HG03565 (cell line): ENCODE data around the gene AMHR2.
A peak's percentile ranks its signal among the peaks of the same experiment; 100 is the strongest.
"Not testable (repeated sequence)": the region's sequence is repeated elsewhere in the genome, so short reads cannot be mapped to it uniquely, and the experiment has no call there.

ENCODE experiments used
- ATAC-seq: cut with Tn5 transposase; IDR thresholded peaks from one replicate; pipeline ENCODE4 v1.9.1; 2021; ENCODE audit warnings: mild to moderate bottlenecking, moderate library complexity; ENCODE audit not compliant: unreplicated experiment

The AMHR2 gene

DNA sequence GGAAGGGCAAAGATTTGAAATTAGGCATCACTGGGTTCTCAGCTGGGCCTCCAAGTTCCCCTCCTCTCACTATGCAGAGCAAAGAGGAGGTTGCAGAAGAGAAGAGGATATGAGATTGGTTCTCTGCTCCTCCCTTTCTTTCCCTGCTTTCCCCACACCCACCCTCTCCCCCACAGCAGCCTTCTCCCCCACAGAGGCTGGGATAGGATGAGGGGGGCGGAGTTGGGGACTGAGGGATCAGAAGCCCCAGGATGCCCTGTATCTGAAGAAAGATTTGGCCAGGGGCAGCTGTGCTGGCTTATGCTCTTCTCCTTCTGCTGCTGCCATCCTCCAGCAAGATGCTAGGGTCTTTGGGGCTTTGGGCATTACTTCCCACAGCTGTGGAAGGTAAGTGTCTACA, at the start of gene AMHR2:
AMHR2 (plus strand) TSS at position 259 of the 400 bp plus-strand sequence; CDS start at position 339, 80 bp downstream.
- no peak for ATAC-seq

DNA sequence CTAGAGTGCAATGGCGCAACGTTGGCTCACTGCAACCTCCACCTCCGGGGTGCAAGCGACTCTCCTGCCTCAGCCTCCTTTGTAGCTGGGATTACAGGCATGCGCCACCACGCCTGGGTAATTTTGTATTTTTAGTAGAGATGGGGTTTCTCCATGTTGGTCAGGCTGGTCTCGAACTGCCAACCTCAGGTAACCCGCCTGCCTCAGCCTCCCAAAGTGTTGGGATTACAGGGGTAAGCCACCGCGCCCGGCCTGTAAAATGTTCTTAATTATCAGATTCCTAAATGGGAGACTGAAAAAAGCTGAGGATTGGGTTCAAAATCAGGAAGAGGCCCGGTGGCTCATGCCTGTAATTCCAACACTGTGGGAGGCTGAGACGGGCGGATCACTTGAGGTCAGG, 49.4 kb upstream of the AMHR2 start:
- ATAC-seq = not testable (repeated sequence)

DNA sequence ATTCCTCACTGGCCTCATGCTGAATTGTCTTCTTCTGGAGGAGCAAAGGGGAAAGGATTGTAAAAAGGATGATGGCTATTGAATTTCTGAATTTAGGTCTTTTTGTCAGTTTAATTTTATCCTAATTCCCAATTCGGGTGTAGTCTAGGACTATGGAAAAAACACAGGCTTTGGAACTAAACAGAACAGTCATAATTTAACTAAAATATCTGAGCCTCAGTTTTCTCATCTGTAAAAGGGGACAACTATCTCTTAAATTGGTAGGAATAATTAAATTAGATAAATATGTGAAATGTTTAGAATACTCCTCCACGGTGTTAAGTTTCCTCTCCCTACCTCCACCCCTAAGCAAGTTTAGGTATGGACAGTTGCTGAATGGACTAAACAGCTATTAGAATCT, 46.9 kb upstream of the AMHR2 start:
- ATAC-seq = no peak

DNA sequence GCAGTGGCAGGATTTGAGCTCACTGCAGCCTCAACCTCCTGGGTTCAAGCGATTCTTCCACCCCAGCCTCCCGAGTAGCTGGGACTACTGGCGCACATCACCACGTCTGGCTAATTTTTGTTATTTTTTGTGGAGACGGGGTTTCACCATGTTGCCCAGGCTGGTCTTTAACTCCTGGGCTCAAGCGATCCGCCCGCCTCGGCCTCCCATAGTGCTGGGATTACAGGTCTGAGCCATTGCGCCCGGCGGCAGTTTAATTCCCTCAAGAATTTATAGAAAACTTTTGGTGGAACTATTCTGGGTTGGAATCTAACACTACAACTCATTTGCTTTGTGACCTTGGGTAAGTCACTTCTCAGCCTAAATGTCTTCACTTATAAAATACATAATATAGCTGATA, 45.4 kb upstream of the AMHR2 start:
- ATAC-seq = no peak

DNA sequence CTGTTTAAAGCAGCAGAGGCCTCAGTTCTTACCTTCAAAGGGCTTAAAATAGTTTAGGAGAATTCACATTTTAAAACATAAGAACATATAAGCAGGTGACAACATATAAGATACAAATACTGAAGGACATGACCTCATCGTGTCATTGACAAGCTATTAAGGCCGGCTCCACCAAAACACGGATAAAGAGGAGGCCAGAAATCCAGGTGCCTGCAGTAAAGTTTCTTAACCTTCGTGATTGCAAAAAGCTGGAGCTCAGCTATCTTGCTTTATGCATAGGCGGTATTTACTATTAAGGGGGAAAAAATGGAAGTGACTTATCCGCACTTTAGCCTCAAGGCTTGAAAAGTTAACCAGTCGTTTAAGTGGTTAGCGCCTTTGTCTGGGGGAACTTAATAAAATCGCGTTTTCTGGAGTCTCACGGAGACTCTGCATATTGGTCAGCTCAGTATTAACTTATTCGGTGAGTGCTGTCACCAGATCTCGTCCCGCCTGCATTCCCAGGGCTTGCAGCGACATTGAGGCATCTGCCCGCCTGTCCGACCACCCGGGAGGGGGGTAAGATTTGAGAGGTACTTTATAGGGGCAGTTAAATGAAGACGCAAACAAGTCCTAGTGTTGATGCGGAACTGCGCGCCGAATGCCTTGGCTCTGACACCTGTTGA, 44.8 kb upstream of the AMHR2 start:
- ATAC-seq = no peak

DNA sequence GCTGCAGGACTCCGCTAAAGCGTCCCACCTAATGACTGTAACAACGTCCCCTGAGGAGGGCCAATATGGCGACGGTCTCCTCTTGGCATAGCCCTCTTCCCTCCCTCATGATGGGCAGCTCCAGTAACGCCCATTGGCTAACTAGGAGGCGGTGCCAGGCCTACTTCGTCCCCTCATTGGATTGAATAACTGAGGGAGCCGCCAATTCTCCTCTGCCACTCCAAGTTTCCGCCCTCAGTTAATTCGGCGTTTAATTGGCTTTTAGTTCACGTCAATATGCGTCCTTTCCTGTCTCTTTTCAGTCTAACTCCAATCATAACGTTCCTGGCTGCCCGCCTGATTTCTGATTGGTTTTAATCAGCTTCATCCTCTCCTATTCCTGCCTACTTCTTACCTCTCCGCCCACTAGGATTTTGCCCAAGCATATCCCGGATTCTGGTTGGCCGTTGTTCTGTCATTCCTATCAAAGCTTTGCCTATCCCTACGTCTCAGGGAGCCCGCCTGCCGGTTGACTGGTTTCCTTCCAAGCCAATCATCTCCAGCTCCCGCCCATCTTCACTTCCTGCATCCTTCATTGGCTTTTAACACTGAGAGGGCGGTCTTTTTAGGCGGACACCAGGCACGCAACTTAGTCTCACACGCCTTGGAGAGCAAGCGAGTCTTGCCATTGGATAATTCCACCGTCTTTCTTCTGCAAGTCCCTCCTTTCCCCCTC, 44.1 kb upstream of the AMHR2 start:
- peak; percentile 61 for ATAC-seq

DNA sequence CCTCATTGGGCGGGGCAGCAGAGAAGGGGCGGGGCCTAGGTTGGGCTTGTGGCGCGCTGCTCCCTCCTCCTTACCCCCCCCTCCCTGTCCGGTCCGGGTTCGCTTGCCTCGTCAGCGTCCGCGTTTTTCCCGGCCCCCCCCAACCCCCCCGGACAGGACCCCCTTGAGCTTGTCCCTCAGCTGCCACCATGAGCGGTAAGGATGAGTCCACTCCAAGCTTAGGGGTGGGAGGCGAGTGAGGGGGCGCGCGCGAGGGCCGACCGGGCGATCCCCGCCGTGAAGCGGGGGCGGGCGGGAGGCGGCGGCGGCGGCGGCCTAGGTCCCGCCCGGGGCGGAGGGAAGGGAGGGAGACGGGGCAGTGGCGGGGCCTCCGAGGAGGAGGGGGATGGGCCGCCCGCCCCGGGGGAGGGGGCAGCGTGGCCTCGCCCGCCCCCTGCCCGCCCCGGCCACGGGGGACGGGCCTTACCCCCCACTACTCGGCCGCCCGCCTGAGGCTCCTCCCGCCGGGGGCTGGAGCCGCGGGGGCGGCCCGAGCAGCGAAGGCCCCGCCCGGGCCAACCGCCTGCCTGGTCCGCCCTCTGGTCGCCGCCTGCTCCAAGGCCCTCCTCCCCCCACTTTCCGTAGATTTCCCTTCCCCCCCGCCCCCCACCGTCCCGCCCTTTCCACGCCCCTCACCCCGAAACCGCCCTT, 43.4 kb upstream of the AMHR2 start, which contains the start of gene SP1:
SP1 (plus strand) TSS at position 73 of the 690 bp plus-strand sequence; CDS start at position 189, 116 bp downstream.
- peak; percentile 26 for ATAC-seq

DNA sequence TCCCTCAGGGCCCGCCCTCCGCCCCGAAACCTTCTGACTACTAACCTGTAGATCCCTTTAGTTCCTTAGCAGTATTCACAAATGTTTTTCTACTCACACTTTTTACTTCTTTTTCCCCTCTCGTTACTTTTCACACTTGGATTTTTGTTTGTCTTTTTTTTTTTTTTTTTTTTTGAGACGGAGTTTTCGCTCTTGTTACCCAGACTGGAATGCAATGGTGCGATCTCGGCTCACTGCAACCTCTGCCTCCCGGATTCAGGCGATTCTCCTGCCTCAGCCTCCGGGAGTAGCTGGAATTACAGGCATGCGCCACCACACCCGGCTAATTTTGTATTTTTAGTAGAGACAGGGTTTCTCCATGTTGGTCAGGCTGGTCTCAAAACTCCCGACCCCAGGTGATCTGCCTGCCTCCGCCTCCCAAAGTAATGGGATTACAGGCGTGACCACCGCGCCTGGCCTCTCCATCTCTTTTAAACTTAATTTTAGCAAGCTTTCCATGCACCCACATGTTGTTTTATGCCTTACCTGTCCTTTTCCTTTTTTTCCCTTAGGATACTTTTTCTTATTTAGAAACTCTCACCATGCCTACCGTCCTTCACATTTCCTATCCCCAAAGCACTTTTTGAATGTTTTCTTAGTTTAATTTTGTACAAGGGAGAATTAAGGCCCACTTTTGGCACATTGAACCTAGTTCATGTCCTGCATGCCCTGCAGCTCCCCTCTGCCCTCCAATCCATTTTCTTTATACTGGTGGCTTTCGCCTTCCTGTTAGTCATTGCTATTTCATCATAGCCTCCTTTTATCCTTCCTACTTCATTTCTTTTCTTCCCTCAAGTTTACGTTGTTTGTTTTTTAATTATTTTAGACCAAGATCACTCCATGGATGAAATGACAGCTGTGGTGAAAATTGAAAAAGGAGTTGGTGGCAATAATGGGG, 42.6 kb upstream of the AMHR2 start:
- ATAC-seq = no peak

DNA sequence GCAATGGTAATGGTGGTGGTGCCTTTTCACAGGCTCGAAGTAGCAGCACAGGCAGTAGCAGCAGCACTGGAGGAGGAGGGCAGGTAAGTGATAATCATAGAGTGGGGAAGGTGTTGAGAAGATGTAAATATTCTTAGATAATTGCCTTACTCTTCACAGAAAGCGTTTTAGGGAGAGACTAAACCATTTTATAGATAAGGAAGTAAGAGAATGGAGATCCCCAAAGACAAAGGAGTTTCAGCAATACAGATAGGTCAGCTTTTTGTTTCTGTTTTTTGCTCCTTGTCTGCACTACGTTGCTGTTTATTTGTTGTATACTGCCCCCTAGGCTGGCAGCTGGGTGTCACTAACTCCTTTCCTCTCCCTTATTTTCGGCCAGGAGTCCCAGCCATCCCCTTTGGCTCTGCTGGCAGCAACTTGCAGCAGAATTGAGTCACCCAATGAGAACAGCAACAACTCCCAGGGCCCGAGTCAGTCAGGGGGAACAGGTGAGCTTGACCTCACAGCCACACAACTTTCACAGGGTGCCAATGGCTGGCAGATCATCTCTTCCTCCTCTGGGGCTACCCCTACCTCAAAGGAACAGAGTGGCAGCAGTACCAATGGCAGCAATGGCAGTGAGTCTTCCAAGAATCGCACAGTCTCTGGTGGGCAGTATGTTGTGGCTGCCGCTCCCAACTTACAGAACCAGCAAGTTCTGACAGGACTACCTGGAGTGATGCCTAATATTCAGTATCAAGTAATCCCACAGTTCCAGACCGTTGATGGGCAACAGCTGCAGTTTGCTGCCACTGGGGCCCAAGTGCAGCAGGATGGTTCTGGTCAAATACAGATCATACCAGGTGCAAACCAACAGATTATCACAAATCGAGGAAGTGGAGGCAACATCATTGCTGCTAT, 41.7 kb upstream of the AMHR2 start:
- no peak for ATAC-seq

DNA sequence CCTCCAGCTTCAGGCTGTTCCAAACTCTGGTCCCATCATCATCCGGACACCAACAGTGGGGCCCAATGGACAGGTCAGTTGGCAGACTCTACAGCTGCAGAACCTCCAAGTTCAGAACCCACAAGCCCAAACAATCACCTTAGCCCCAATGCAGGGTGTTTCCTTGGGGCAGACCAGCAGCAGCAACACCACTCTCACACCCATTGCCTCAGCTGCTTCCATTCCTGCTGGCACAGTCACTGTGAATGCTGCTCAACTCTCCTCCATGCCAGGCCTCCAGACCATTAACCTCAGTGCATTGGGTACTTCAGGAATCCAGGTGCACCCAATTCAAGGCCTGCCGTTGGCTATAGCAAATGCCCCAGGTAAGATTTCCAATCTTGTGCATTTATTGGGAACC, 40.4 kb upstream of the AMHR2 start:
- no peak for ATAC-seq

DNA sequence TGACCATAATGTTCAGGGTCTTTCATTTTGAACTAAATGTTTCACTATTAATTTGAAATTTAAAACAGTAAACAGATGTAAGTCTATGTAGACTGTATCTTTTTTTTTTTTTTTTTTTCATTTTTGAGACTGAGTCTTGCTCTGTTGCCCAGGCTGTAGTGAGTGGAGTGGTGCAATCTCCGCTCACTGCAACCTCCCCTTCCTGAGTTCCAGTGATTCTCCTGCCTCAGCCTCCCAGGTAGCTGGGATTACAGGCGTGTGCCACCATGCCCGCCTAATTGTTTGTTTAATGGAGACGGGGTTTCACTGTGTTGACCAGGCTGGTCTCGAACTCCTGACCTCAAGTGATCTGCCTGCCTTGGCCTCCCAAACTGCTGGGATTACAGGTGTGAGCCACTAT, 37.3 kb upstream of the AMHR2 start:
- not testable (repeated sequence) for ATAC-seq

DNA sequence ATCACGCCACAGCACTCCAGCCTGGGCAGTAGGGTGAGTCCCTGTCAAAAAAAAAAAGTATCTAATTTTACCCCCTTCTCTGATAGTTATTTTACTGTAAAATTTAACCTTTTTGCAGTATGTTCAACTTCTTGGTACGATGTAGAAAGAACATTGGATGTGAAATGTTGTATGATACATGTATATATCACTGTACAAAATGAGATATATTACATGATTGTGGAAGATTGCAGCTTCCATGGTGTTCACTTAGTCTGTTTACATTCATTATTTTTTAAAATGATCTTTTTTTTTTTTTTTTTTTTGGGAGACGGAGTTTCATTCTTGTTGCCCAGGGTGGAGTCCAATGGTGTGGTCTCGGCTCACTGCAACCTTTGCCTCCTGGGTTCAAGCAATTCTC, 34.7 kb upstream of the AMHR2 start:
- ATAC-seq = no peak

DNA sequence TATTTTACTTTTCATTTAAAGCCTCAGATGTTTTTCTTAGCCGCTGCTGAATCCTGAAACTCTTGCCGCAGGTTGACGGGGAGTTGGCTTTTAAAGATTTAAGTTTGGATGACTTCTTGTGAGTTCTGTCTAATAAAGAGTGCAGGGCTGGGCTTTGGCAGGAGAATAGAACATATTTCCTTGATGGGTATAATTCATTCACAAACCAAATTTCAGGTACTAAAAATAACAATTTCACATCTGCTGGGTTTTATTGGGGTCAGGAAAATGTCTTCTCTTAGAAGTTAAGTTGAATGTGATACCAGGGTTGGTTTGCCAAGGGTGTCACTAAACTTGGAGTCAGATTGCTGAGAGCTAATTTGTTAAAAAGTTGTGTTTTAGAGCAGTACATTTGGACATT, 34.0 kb upstream of the AMHR2 start:
- no peak for ATAC-seq

DNA sequence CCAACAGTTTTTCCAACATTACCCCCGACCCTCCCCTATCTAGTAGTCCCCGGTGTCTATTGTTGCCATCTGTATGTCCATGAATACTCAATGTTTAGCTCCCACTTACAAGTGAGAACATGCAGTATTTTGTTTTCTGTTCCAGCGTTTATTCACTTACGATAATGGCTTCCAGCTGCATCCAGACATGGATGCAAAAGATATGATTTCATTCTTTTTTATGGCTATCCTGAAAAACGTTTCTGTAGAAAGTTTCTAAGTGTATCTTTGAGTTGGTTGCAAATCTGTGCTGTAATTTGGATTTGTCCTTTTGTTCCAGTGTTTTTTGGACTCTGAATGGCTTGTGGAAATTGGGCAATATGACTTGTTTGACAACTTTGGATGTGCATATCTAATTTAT, 31.9 kb upstream of the AMHR2 start:
- no peak for ATAC-seq

DNA sequence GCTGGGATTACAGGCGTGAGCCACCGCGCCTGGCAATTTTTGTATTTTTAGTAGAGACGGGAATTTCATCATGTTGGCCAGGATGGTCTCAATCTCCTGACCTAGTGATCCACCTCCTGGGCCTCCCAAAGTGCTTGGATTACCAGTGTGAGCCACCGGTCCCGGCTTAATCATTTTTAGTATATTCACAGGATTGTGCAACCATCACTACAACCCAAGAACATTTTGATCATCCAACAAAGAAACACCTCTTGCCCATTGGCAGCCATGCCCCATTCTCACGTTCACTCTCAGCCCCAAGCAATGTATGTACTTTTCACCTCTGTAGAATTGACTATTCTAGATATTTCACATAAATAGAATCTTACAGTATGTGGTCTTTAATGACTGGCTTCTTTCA, 23.8 kb upstream of the AMHR2 start:
- ATAC-seq = no peak

DNA sequence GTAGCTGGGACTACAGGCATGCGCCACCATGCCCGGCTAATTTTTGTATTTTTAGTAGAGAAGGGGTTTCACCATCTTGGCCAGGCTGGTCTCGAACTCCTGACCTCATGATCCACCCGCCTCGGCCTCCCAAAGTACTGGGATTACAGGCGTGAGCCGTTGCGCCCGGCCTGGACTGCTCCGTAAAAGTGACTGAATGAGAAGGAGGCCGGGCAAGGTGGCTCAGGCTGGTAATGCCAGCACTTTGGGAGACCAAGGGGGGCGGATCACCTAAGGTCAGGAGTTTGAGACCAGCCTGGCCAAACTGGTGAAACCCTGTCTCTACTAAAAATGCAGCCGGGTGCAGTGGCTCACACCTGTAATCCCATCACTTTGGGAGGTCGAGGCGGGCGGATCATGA, 21.3 kb upstream of the AMHR2 start:
- not testable (repeated sequence) for ATAC-seq

DNA sequence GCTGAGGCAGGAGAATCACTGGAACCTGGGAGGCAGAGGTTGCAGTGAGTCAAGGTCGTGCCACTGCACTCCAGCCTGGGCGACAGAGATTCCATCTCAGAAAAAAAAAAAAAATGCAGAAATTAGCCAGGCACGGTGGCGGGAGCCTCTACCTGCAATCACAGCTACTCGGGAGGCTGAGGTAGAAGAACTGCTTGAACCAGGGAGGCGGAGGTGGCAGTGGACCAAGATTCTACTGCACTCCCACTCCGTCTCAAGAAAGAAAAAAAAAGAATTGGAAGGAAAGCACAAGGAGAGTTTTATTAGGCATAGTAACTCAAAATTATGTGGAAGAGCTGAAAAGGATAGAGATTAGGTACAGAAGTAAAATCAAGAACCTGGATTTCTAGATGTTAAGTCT, 20.8 kb upstream of the AMHR2 start:
- ATAC-seq = no peak

DNA sequence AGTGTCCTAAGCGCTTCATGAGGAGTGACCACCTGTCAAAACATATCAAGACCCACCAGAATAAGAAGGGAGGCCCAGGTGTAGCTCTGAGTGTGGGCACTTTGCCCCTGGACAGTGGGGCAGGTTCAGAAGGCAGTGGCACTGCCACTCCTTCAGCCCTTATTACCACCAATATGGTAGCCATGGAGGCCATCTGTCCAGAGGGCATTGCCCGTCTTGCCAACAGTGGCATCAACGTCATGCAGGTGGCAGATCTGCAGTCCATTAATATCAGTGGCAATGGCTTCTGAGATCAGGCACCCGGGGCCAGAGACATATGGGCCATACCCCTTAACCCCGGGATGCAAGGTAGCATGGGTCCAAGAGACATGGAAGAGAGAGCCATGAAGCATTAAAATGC, 12.7 kb upstream of the AMHR2 start:
- ATAC-seq = no peak

DNA sequence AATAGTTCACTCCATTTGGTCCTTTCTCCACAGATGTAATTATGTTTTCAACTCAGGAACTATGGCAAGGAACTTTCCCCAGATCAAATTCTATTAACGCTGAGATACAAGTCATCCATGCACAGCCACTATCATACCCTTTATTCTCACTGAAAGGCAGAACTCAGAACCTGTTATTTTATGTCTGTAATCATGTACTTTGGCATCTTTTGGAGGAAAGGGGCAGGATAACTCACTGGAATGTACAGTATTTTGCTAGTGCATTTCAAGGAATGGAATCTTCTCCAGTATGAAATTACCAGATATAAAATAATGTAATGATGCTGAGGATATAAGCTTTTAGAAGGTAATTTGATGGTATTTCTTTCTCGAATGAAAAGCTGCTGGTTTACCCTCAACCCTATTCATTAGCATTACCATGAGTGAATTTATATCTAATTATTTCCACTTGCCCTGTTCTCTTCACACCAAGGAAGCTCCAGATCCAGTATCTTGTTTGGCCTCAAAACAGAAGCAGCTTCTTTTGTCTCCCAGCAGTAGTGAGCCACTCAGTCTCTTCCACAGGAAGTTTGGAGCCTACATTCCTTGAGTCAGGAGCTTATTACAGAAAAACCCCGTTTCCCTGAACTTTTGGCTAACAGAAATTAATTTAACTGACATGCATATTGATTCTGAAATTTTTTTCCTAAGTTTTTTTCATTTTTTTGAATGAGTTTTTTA, 10.0 kb upstream of the AMHR2 start:
- no peak for ATAC-seq
